KMS-11 (cell line): ENCODE data around the gene MEIOSIN.

ENCODE experiments used
- H2AFZ ChIP-seq: fragments of 200-600 bp; sonication (generic); 2 replicates; pipeline ENCODE4 v1.6.1; 2016; ENCODE audit warnings: antibody characterized with exemption, mixed run types, low read depth
- H3K27ac ChIP-seq: fragments of 200-600 bp; sonication (generic); 2 replicates; pipeline ENCODE4 v1.6.1; 2016; ENCODE audit warnings: mild to moderate bottlenecking, mixed run types
- H3K27me3 ChIP-seq: fragments of 200-600 bp; sonication (generic); 2 replicates; pipeline ENCODE4 v1.6.1; 2017; ENCODE audit warnings: mild to moderate bottlenecking, low read depth, mixed run types, moderate library complexity; ENCODE audit not compliant: insufficient read depth
- H3K36me3 ChIP-seq: fragments of 200-600 bp; sonication (generic); 2 replicates; pipeline ENCODE4 v1.6.1; 2017; ENCODE audit warnings: mild to moderate bottlenecking, mixed run types; ENCODE audit not compliant: insufficient read depth
- H3K4me1 ChIP-seq: fragments of 200-600 bp; sonication (generic); 2 replicates; pipeline ENCODE4 v1.6.1; 2016; ENCODE audit warnings: mild to moderate bottlenecking, low read depth, mixed run types; ENCODE audit not compliant: poor library complexity, severe bottlenecking
- H3K4me2 ChIP-seq: fragments of 200-600 bp; sonication (generic); 2 replicates; pipeline ENCODE4 v1.7.0; 2016; ENCODE audit warnings: mild to moderate bottlenecking, mixed run types
- H3K4me3 ChIP-seq: fragments of 200-600 bp; sonication (generic); IDR thresholded peaks from 2 replicates; pipeline ENCODE4 v1.6.1; 2017; ENCODE audit warnings: low read depth, low read length, mixed read lengths; ENCODE audit not compliant: insufficient read depth
- H3K79me2 ChIP-seq: fragments of 200-600 bp; sonication (generic); 2 replicates; pipeline ENCODE4 v1.6.1; 2016; ENCODE audit warnings: low read depth, mixed run types; ENCODE audit not compliant: insufficient read depth
- H3K9ac ChIP-seq: fragments of 200-600 bp; sonication (generic); 2 replicates; pipeline ENCODE4 v1.6.1; 2016; ENCODE audit warnings: mild to moderate bottlenecking, mixed run types
- H4K20me1 ChIP-seq: fragments of 200-600 bp; sonication (generic); 2 replicates; pipeline ENCODE4 v1.6.1; 2016; ENCODE audit warnings: mild to moderate bottlenecking, mixed run types; ENCODE audit not compliant: insufficient read depth
- CTCF ChIP-seq: fragments of 200-600 bp; sonication (generic); conservative IDR thresholded peaks from 2 replicates; pipeline ENCODE4 v1.6.1; 2017; ENCODE audit warnings: low read depth, mild to moderate bottlenecking, antibody characterized with exemption, low read length, moderate library complexity, mixed read lengths

Gene MEIOSIN

GRCh38 chr19:45792470-45793177, 59.4 kb downstream of the MEIOSIN start, which contains the start of gene DMWD:
Gene DMWD, minus strand, starts transcription at chr19:45792845. Its CDS starts 89 bp downstream, at chr19:45792756.
- peaks cover 20% of the 10 kb centered on the region for H3K4me1 ChIP-seq
- peaks cover 18% of the 10 kb centered on the region for H3K79me2 ChIP-seq
- H3K9ac ChIP-seq: peak within 1 kb of the TSS; percentile 75; the same call in 1 of the 2 replicates
- H3K4me2 ChIP-seq: peak within 1 kb of the TSS; percentile 85
- no peak for TF ChIP-seq CTCF
- H2AFZ ChIP-seq: peak within 1 kb of the TSS; percentile 39
- 0 out of 2 replicates have a peak, but pooled peaks cover 3% of the 10 kb centered on the region for H3K27me3 ChIP-seq
- H3K36me3 ChIP-seq: peaks cover 7% of the 10 kb centered on the region; the same call in 1 of the 2 replicates
- no peaks in the 10 kb centered on the region for H4K20me1 ChIP-seq
- H3K27ac ChIP-seq: peak within 1 kb of the TSS; percentile 34; the same call in 1 of the 2 replicates
- no peak within 1 kb of the TSS for H3K4me3 ChIP-seq

- H3K79me2 ChIP-seq: peaks cover 18% of the 10 kb centered on the region
- H3K27me3 ChIP-seq: 0 out of 2 replicates have a peak, but pooled peaks cover 3% of the 10 kb centered on the region
- H3K36me3 ChIP-seq: peaks cover 7% of the 10 kb centered on the region; the same call in 1 of the 2 replicates
- no peak overlapping the region for H3K27ac ChIP-seq
- TF ChIP-seq CTCF: no peak
- H3K4me3 ChIP-seq: no peak overlapping the region
- peaks cover 20% of the 10 kb centered on the region for H3K4me1 ChIP-seq
- H3K9ac ChIP-seq: no peak overlapping the region
- H4K20me1 ChIP-seq: no peaks in the 10 kb centered on the region
- no peak overlapping the region for H2AFZ ChIP-seq
- H3K4me2 ChIP-seq: peak overlapping the region; percentile 52
Observed at GRCh38 chr19:45793178-45793564, 59.9 kb downstream of the MEIOSIN start.

GRCh38 chr19:45793876-45794275, 60.6 kb downstream of the MEIOSIN start:
- H3K4me1 ChIP-seq: peaks cover 21% of the 10 kb centered on the region
- H3K4me3 ChIP-seq: no peak overlapping the region
- 0 out of 2 replicates have a peak, but pooled peaks cover 3% of the 10 kb centered on the region for H3K27me3 ChIP-seq
- no peak overlapping the region for H3K4me2 ChIP-seq
- peaks cover 18% of the 10 kb centered on the region for H3K79me2 ChIP-seq
- H3K9ac ChIP-seq: no peak overlapping the region
- H2AFZ ChIP-seq: no peak overlapping the region
- no peak overlapping the region for H3K27ac ChIP-seq
- TF ChIP-seq CTCF: no peak
- H4K20me1 ChIP-seq: no peaks in the 10 kb centered on the region
- peaks cover 7% of the 10 kb centered on the region; the same call in 1 of the 2 replicates for H3K36me3 ChIP-seq

- H3K4me2 ChIP-seq: no peak overlapping the region
- H3K9ac ChIP-seq: no peak overlapping the region
- no peak for TF ChIP-seq CTCF
- 0 out of 2 replicates have a peak, but pooled peaks cover 3% of the 10 kb centered on the region for H3K27me3 ChIP-seq
- H3K79me2 ChIP-seq: peaks cover 18% of the 10 kb centered on the region
- peaks cover 28% of the 10 kb centered on the region for H3K4me1 ChIP-seq
- H4K20me1 ChIP-seq: no peaks in the 10 kb centered on the region
- H3K27ac ChIP-seq: no peak overlapping the region
- H3K4me3 ChIP-seq: no peak overlapping the region
- H3K36me3 ChIP-seq: peaks cover 7% of the 10 kb centered on the region; the same call in 1 of the 2 replicates
- H2AFZ ChIP-seq: no peak overlapping the region
Observed at GRCh38 chr19:45794627-45795026, 61.4 kb downstream of the MEIOSIN start.
